ENCODE results near the gene DOP1B.
A peak's percentile ranks its signal among the peaks of the same experiment; 100 is the strongest.

Gene DOP1B

GRCh38 chr21:36156339-36156814 is 247 bp upstream of the DOP1B start:
- Histone ChIP-seq H3K4me1 (ENCODE audit: control insufficient read depth in 1 of 2, insufficient read depth in 2 of 2, low read length in 2 of 2) (peaks cover 2 to 3% of the 10 kb centered on the region in 2 experiments), H3K36me3 (ENCODE audit: control insufficient read depth in 1 of 2, insufficient read depth in 2 of 2, low read length in 2 of 2) (peaks cover 0 to under 1% of the 10 kb centered on the region in 2 experiments), H4K12ac (ENCODE audit: low read depth, low read length) (no peak overlapping the region), H3K9ac (ENCODE audit: low read length) (no peak overlapping the region), H3K9me3 (ENCODE audit: insufficient read depth, low read depth, low read length) (no peaks in the 10 kb centered on the region), H3K79me2 (ENCODE audit: control insufficient read depth, insufficient read depth, low read length, poor library complexity) (peaks cover 10% of the 10 kb centered on the region), H3K4me3 (ENCODE audit: low read depth, low read length) (peak overlapping the region; percentile 96), H3K23ac (ENCODE audit: low read length) (no peak overlapping the region), H3K14ac (ENCODE audit: low read length) (no peak overlapping the region), H2BK5ac (ENCODE audit: low read depth, low read length, poor library complexity) (no peak overlapping the region), H4K91ac (ENCODE audit: low read depth, low read length) (no peak overlapping the region), H3K4me2 (ENCODE audit: low read length) (peak overlapping the region; percentile 88), H2AFZ (ENCODE audit: insufficient read depth, low read length, poor library complexity) (no peak overlapping the region), H3K27me3 (ENCODE audit: insufficient read depth, low read length) (no peaks in the 10 kb centered on the region), H3K18ac (ENCODE audit: low read length) (peak overlapping the region; percentile 91), H3K79me1 (ENCODE audit: low read length) (peaks cover 13% of the 10 kb centered on the region), H2BK12ac (ENCODE audit: low read length) (no peak overlapping the region), H3K4ac (ENCODE audit: low read depth, low read length) (no peak overlapping the region), H2AK5ac (ENCODE audit: low read length) (no peak overlapping the region), H3K27ac (ENCODE audit: low read depth, low read length) (no peak overlapping the region), H2BK120ac (ENCODE audit: insufficient read depth, low read length, poor library complexity) (no peak overlapping the region), H4K8ac (ENCODE audit: low read depth, low read length) (no peak overlapping the region)
- no CpG with 5 or more reads among the region's 43 CpGs for WGBS (ENCODE audit: extremely low coverage, insufficient coverage, insufficient read length)
- DNase-seq = peak; percentile 99 to 100

- no peaks in the 10 kb centered on the region for H3K9me3 ChIP-seq (ENCODE audit: insufficient read depth, low read depth, low read length)
- H3K4me2 ChIP-seq (ENCODE audit: low read length) = no peak overlapping the region
- peaks cover 13% of the 10 kb centered on the region for H3K79me1 ChIP-seq (ENCODE audit: low read length)
- no CpG with 5 or more reads among the region's 13 CpGs for WGBS (ENCODE audit: extremely low coverage, insufficient coverage, insufficient read length)
- H2BK120ac ChIP-seq (ENCODE audit: insufficient read depth, low read length, poor library complexity) = no peak overlapping the region
- H3K4ac ChIP-seq (ENCODE audit: low read depth, low read length) = peak overlapping the region; percentile 30
- H3K4me1 ChIP-seq (ENCODE audit: control insufficient read depth in 1 of 2, insufficient read depth in 2 of 2, low read length in 2 of 2) = peaks cover 7 to 13% of the 10 kb centered on the region in 2 experiments
- no peak overlapping the region for H2AK5ac ChIP-seq (ENCODE audit: low read length)
- H3K4me3 ChIP-seq (ENCODE audit: low read depth, low read length) = no peak overlapping the region
- no peak overlapping the region for H2AFZ ChIP-seq (ENCODE audit: insufficient read depth, low read length, poor library complexity)
- H3K27ac ChIP-seq (ENCODE audit: low read depth, low read length) = no peak overlapping the region
- no peak overlapping the region for H2BK12ac ChIP-seq (ENCODE audit: low read length)
- no peak overlapping the region for H3K9ac ChIP-seq (ENCODE audit: low read length)
- H4K8ac ChIP-seq (ENCODE audit: low read depth, low read length) = no peak overlapping the region
- no peak overlapping the region for H3K14ac ChIP-seq (ENCODE audit: low read length)
- H3K36me3 ChIP-seq (ENCODE audit: control insufficient read depth in 1 of 2, insufficient read depth in 2 of 2, low read length in 2 of 2) = peaks cover 0 to 4% of the 10 kb centered on the region in 2 experiments
- DNase-seq = peak; percentile 81 to 98
- peaks cover 16% of the 10 kb centered on the region for H3K79me2 ChIP-seq (ENCODE audit: control insufficient read depth, insufficient read depth, low read length, poor library complexity)
- H3K18ac ChIP-seq (ENCODE audit: low read length) = peak overlapping the region; percentile 25
- no peak overlapping the region for H4K12ac ChIP-seq (ENCODE audit: low read depth, low read length)
- H4K91ac ChIP-seq (ENCODE audit: low read depth, low read length) = no peak overlapping the region
- no peak overlapping the region for H2BK5ac ChIP-seq (ENCODE audit: low read depth, low read length, poor library complexity)
- H3K27me3 ChIP-seq (ENCODE audit: insufficient read depth, low read length) = no peaks in the 10 kb centered on the region
- H3K23ac ChIP-seq (ENCODE audit: low read length) = no peak overlapping the region
Observed at GRCh38 chr21:36159356-36159921, 2.8 kb downstream of the DOP1B start.

GRCh38 chr21:36160850-36161178 is 4.2 kb downstream of the DOP1B start:
- H3K36me3 ChIP-seq (ENCODE audit: control insufficient read depth in 1 of 2, insufficient read depth in 2 of 2, low read length in 2 of 2) = peaks cover 3 to 7% of the 10 kb centered on the region in 2 experiments
- H2BK120ac ChIP-seq (ENCODE audit: insufficient read depth, low read length, poor library complexity) = no peak overlapping the region
- H3K4ac ChIP-seq (ENCODE audit: low read depth, low read length) = peak overlapping the region; percentile 64
- H3K79me1 ChIP-seq (ENCODE audit: low read length) = peaks cover 10% of the 10 kb centered on the region
- H3K9me3 ChIP-seq (ENCODE audit: insufficient read depth, low read depth, low read length) = no peaks in the 10 kb centered on the region
- no peaks in the 10 kb centered on the region for H3K27me3 ChIP-seq (ENCODE audit: insufficient read depth, low read length)
- no CpG with 5 or more reads among the region's 2 CpGs for WGBS (ENCODE audit: extremely low coverage, insufficient coverage, insufficient read length)
- H3K23ac ChIP-seq (ENCODE audit: low read length) = no peak overlapping the region
- no peak overlapping the region for H4K12ac ChIP-seq (ENCODE audit: low read depth, low read length)
- H2AFZ ChIP-seq (ENCODE audit: insufficient read depth, low read length, poor library complexity) = no peak overlapping the region
- no peak overlapping the region for H2AK5ac ChIP-seq (ENCODE audit: low read length)
- no peak overlapping the region for H3K14ac ChIP-seq (ENCODE audit: low read length)
- H3K4me3 ChIP-seq (ENCODE audit: low read depth, low read length) = no peak overlapping the region
- no peak overlapping the region for H3K27ac ChIP-seq (ENCODE audit: low read depth, low read length)
- peaks cover 14% of the 10 kb centered on the region for H3K79me2 ChIP-seq (ENCODE audit: control insufficient read depth, insufficient read depth, low read length, poor library complexity)
- H3K18ac ChIP-seq (ENCODE audit: low read length) = no peak overlapping the region
- H3K4me2 ChIP-seq (ENCODE audit: low read length) = no peak overlapping the region
- H4K91ac ChIP-seq (ENCODE audit: low read depth, low read length) = no peak overlapping the region
- H3K9ac ChIP-seq (ENCODE audit: low read length) = no peak overlapping the region
- H2BK5ac ChIP-seq (ENCODE audit: low read depth, low read length, poor library complexity) = no peak overlapping the region
- H4K8ac ChIP-seq (ENCODE audit: low read depth, low read length) = no peak overlapping the region
- peaks cover 7 to 13% of the 10 kb centered on the region in 2 experiments for H3K4me1 ChIP-seq (ENCODE audit: control insufficient read depth in 1 of 2, insufficient read depth in 2 of 2, low read length in 2 of 2)
- H2BK12ac ChIP-seq (ENCODE audit: low read length) = no peak overlapping the region
- DNase-seq = peak in 1 of 2 donors; percentile 16

GRCh38 chr21:36162631-36163030 is 6.0 kb downstream of the DOP1B start:
- no CpG with 5 or more reads among the region's 5 CpGs for WGBS (ENCODE audit: extremely low coverage, insufficient coverage, insufficient read length)
- Histone ChIP-seq H3K14ac (ENCODE audit: low read length) (no peak overlapping the region), H3K4me1 (ENCODE audit: control insufficient read depth in 1 of 2, insufficient read depth in 2 of 2, low read length in 2 of 2) (peaks cover 14 to 15% of the 10 kb centered on the region in 2 experiments), H3K27me3 (ENCODE audit: insufficient read depth, low read length) (no peaks in the 10 kb centered on the region), H4K91ac (ENCODE audit: low read depth, low read length) (no peak overlapping the region), H3K27ac (ENCODE audit: low read depth, low read length) (no peak overlapping the region), H2BK12ac (ENCODE audit: low read length) (no peak overlapping the region), H3K18ac (ENCODE audit: low read length) (no peak overlapping the region), H4K12ac (ENCODE audit: low read depth, low read length) (no peak overlapping the region), H3K4me3 (ENCODE audit: low read depth, low read length) (no peak overlapping the region), H3K9ac (ENCODE audit: low read length) (no peak overlapping the region), H2AK5ac (ENCODE audit: low read length) (no peak overlapping the region), H2BK120ac (ENCODE audit: insufficient read depth, low read length, poor library complexity) (no peak overlapping the region), H3K9me3 (ENCODE audit: insufficient read depth, low read depth, low read length) (no peaks in the 10 kb centered on the region), H2BK5ac (ENCODE audit: low read depth, low read length, poor library complexity) (no peak overlapping the region), H3K4ac (ENCODE audit: low read depth, low read length) (peak overlapping the region; percentile 58), H2AFZ (ENCODE audit: insufficient read depth, low read length, poor library complexity) (no peak overlapping the region), H3K23ac (ENCODE audit: low read length) (no peak overlapping the region), H3K79me1 (ENCODE audit: low read length) (no peaks in the 10 kb centered on the region), H3K36me3 (ENCODE audit: control insufficient read depth in 1 of 2, insufficient read depth in 2 of 2, low read length in 2 of 2) (peaks cover 5 to 9% of the 10 kb centered on the region in 2 experiments), H3K4me2 (ENCODE audit: low read length) (no peak overlapping the region), H4K8ac (ENCODE audit: low read depth, low read length) (no peak overlapping the region), H3K79me2 (ENCODE audit: control insufficient read depth, insufficient read depth, low read length, poor library complexity) (peaks cover 7% of the 10 kb centered on the region)
- peak; percentile 61 to 72 for DNase-seq
